GM23338 (cell line): ENCODE results near the gene HJURP. TPM values are rescaled to one million over a fixed set of nuclear protein-coding genes. Genes with fewer than 3 reads are reported as not detected.

Experiments used
- ATAC-seq: fragments of 200-7000 bp; cut with Tn5 transposase; 3 replicates; pipeline ENCODE4 v1.9.1; 2020
- DNase-seq: peaks from one replicate; pipeline ENCODE4 v3.0.0-alpha.2; 2015; ENCODE audit warnings: low spot score
- H2AFZ ChIP-seq: fragments of 200-600 bp; sonication (generic); 2 replicates; pipeline ENCODE4 v1.8.0; 2016; ENCODE audit warnings: antibody characterized with exemption, mild to moderate bottlenecking, moderate library complexity
- H3F3A ChIP-seq: fragments of 200-600 bp; sonication (generic); replicated peaks from 2 replicates; pipeline ENCODE4 v1.8.0; 2017; ENCODE audit warnings: antibody characterized with exemption, mixed run types, low read depth
- H3K27ac ChIP-seq: fragments of 200-600 bp; sonication (generic); 2 replicates; pipeline ENCODE4 v1.6.1; 2016; ENCODE audit warnings: low read depth
- H3K27me3 ChIP-seq: fragments of 200-600 bp; sonication (generic); 2 replicates; pipeline ENCODE4 v1.8.0; 2016; ENCODE audit warnings: mild to moderate bottlenecking, mixed run types, moderate library complexity; ENCODE audit not compliant: insufficient read depth
- H3K36me3 ChIP-seq: fragments of 200-600 bp; sonication (generic); 2 replicates; pipeline ENCODE4 v1.8.0; 2016; ENCODE audit warnings: mild to moderate bottlenecking; ENCODE audit not compliant: insufficient read depth
- H3K4me1 ChIP-seq: fragments of 200-600 bp; sonication (generic); 2 replicates; pipeline ENCODE4 v1.8.0; 2016; ENCODE audit warnings: mild to moderate bottlenecking, moderate library complexity; ENCODE audit not compliant: insufficient read depth
- H3K4me2 ChIP-seq: fragments of 200-600 bp; sonication (generic); 2 replicates; pipeline ENCODE4 v1.7.1; 2017; ENCODE audit warnings: mixed run types
- H3K4me3 ChIP-seq: fragments of 200-600 bp; sonication (generic); 2 replicates; pipeline ENCODE4 v1.6.1; 2016; ENCODE audit warnings: mixed run types
- H3K79me2 ChIP-seq: fragments of 200-600 bp; sonication (generic); replicated peaks from 2 replicates; pipeline ENCODE4 v1.8.0; 2017; ENCODE audit warnings: mild to moderate bottlenecking; ENCODE audit not compliant: insufficient read depth
- H3K9me2 ChIP-seq: fragments of 200-600 bp; sonication (generic); 2 replicates; pipeline ENCODE4 v1.8.0; 2017; ENCODE audit not compliant: insufficient read depth
- H4K20me1 ChIP-seq: fragments of 200-600 bp; sonication (generic); replicated peaks from 2 replicates; pipeline ENCODE4 v1.8.0; 2017; ENCODE audit warnings: mild to moderate bottlenecking; ENCODE audit not compliant: insufficient read depth
- H3K27ac Mint-ChIP-seq: 2 replicates; pipeline ENCODE4 v1.8.0; 2020; ENCODE audit warnings: inconsistent platforms, mild to moderate bottlenecking, moderate library complexity, mixed read lengths
- H3K27me3 Mint-ChIP-seq: 3 replicates; pipeline ENCODE4 v1.8.0; 2022; ENCODE audit warnings: low read depth, mild to moderate bottlenecking, moderate library complexity, mixed read lengths, inconsistent platforms; ENCODE audit not compliant: insufficient read depth, poor library complexity
- H3K36me3 Mint-ChIP-seq: 3 replicates; pipeline ENCODE4 v1.8.0; 2021; ENCODE audit warnings: low read depth, mild to moderate bottlenecking, inconsistent platforms, moderate library complexity, mixed read lengths
- H3K4me1 Mint-ChIP-seq: 3 replicates; pipeline ENCODE4 v1.8.0; 2020; ENCODE audit warnings: mild to moderate bottlenecking, inconsistent platforms, mixed read lengths
- H3K4me3 Mint-ChIP-seq: 3 replicates; pipeline ENCODE4 v1.8.0; 2021; ENCODE audit warnings: moderate library complexity, mild to moderate bottlenecking, inconsistent platforms, mixed read lengths
- H3K9me3 Mint-ChIP-seq: 3 replicates; pipeline ENCODE4 v1.8.0; 2020; ENCODE audit warnings: moderate library complexity, mild to moderate bottlenecking, inconsistent platforms, mixed read lengths
- CREB1 ChIP-seq: fragments of 250-450 bp; sonication (Bioruptor Pico); IDR thresholded peaks from 2 replicates; pipeline ENCODE4 v1.5.0; 2020; ENCODE audit warnings: low read depth, mild to moderate bottlenecking, moderate library complexity
- CTCF ChIP-seq, 2 experiments: fragments of 200-600 bp in 1 of 2; sonication (generic) in 1 of 2; conservative IDR thresholded peaks; 2 replicates each; pipeline versions ENCODE4 v1.5.1 to v1.6.1; 2016 to 2017; ENCODE audit warnings: antibody characterized with exemption in 2 of 2, low read depth in 2 of 2, mild to moderate bottlenecking in 2 of 2, moderate library complexity in 1 of 2
- STAT1 ChIP-seq: IDR thresholded peaks from one replicate; pipeline ENCODE4 v1.6.1; 2016; ENCODE audit warnings: antibody characterized with exemption; ENCODE audit not compliant: unreplicated experiment
- ZNF462 ChIP-seq: fragments of 250-450 bp; sonication (Bioruptor Pico); IDR thresholded peaks from 2 replicates; pipeline ENCODE4 v1.5.0; 2020; ENCODE audit warnings: mild to moderate bottlenecking, moderate library complexity
- polyA plus RNA-seq: library from polyadenylated mRNA; unstranded; fragments of >200 nt; fragmentation: Nextera tagmentation; extraction: Ambion mirVana; gene quantifications from 2 replicates; pipeline ENCODE4 v1.2.1, GENCODE V29; 2016
- total RNA-seq: library from RNA; depleted of rRNA; stranded (reverse); fragments of >200 nt; shearing (Covaris generic); gene quantifications from 2 replicates; pipeline ENCODE4 v1.2.3, GENCODE V29; 2014

HJURP gene
- total and polyA plus RNA-seq, 2 experiments from 2014 or later: 42.9 to 49.2 TPM

GRCh38 chr2:233811732-233812131 is 42.6 kb downstream of the HJURP start:
- H3F3A ChIP-seq: no peaks in the 10 kb centered on the region
- H3K4me3 Mint-ChIP-seq: no peak overlapping the region
- no peak overlapping the region for H3K27ac ChIP-seq
- H3K36me3 ChIP-seq: no peaks in the 10 kb centered on the region
- H3K4me3 ChIP-seq: no peak overlapping the region
- H3K27ac Mint-ChIP-seq: no peak overlapping the region
- peaks cover 6% of the 10 kb centered on the region for H3K9me2 ChIP-seq
- H3K36me3 Mint-ChIP-seq: no peaks in the 10 kb centered on the region
- H2AFZ ChIP-seq: no peak overlapping the region
- DNase-seq: no peak
- ATAC-seq: no peak
- H3K9me3 Mint-ChIP-seq: peaks cover 5% of the 10 kb centered on the region; the same call in 2 of the 3 replicates
- H3K27me3 ChIP-seq: no peaks in the 10 kb centered on the region
- H3K4me2 ChIP-seq: no peak overlapping the region
- H4K20me1 ChIP-seq: no peaks in the 10 kb centered on the region
- no peak for TF ChIP-seq ZNF462
- peaks cover 2% of the 10 kb centered on the region for H3K27me3 Mint-ChIP-seq
- H3K4me1 ChIP-seq: no peaks in the 10 kb centered on the region
- no peaks in the 10 kb centered on the region for H3K79me2 ChIP-seq
- H3K4me1 Mint-ChIP-seq: no peaks in the 10 kb centered on the region

- Histone ChIP-seq H4K20me1 (no peaks in the 10 kb centered on the region), H3K36me3 (no peaks in the 10 kb centered on the region), H3K4me1 (no peaks in the 10 kb centered on the region), H2AFZ (no peak overlapping the region), H3K27me3 (no peaks in the 10 kb centered on the region), H3K4me2 (no peak overlapping the region), H3K27ac (no peak overlapping the region), H3K79me2 (no peaks in the 10 kb centered on the region), H3K4me3 (no peak overlapping the region), H3K9me2 (peaks cover 6% of the 10 kb centered on the region), H3F3A (no peaks in the 10 kb centered on the region)
- ATAC-seq (no peak), DNase-seq (no peak)
- Mint-ChIP-seq H3K27ac (no peak overlapping the region), H3K4me1 (no peaks in the 10 kb centered on the region), H3K9me3 (peaks cover 5% of the 10 kb centered on the region; the same call in 2 of the 3 replicates), H3K27me3 (peaks cover 2% of the 10 kb centered on the region), H3K4me3 (no peak overlapping the region), H3K36me3 (no peaks in the 10 kb centered on the region)
- TF ChIP-seq CREB1 (CRISPR knock-in tag): no peak
- no peak for TF ChIP-seq STAT1
- no peak for TF ChIP-seq CTCF (conservative IDR thresholded peaks at IDR 0.05; ENCODE audit: low read depth in 2 of 2)
Measured at GRCh38 chr2:233811087-233811486, 43.2 kb downstream of the HJURP start.
